SH-SY5Y (cell line): Measurements from ENCODE around the gene MAPK14.

Experiments used
- GATA2 ChIP-seq: IDR thresholded peaks from 2 replicates; pipeline ENCODE4 v1.6.1; 2011; ENCODE audit warnings: mild to moderate bottlenecking, low read depth, low read length
- GATA3 ChIP-seq: IDR thresholded peaks from 2 replicates; pipeline ENCODE4 v1.6.1; 2011; ENCODE audit warnings: low read depth, mild to moderate bottlenecking, low read length, moderate library complexity

GRCh38 chr6:36113049-36113448, 85.4 kb downstream of the MAPK14 start:
- TF ChIP-seq GATA2 (no peak), GATA3 (no peak)
